GM13977 (cell line): ENCODE data around the gene TNN.
A peak's percentile ranks its signal among the peaks of the same experiment; 100 is the strongest.

Source experiments
- DNase-seq: peaks from one replicate; pipeline ENCODE4 v3.0.0; 2012; ENCODE audit warnings: low spot score
- in situ Hi-C: fragments of 300-500 bp; cut with MboI; formaldehyde crosslinking; loops from one replicate; pipeline ENCODE4 v1.12.0; 2022; ENCODE audit warnings: low sequenced_read_pairs, low pct_unique_long_range_greater_than_20kb, mixed read lengths, inconsistent platforms; ENCODE audit not compliant: unreplicated experiment
- TF ChIP-seq, protein P1 (sequence below): IDR thresholded peaks from 2 replicates; pipeline ENCODE4 v1.5.1; 2012; ENCODE audit warnings: mild to moderate bottlenecking, control low read depth; ENCODE audit not compliant: insufficient read depth; ENCODE audit errors: extremely low read depth, missing control alignments

The TNN gene

DNA sequence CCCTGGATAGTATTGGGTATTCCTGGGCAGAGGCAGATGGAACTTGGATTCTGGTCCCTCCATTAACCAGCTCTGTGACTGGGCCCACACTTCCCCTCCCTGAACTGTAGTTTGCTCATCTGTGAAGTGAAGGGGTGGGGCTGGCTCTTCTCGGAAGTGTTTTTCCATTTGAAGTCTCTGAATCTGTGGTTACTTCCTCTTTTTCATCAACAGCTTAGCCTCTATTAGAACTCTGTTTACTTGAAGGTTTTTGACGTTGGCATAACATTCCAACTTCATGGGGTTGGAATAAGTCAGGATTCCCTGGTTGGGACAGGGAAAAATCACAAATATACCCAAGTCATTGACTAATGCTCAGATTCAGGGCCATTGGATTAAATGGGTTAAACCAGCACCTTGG, 121.3 kb downstream of the TNN start:
- peak; percentile 62 for DNase-seq
- TF ChIP-seq, protein P1, sequence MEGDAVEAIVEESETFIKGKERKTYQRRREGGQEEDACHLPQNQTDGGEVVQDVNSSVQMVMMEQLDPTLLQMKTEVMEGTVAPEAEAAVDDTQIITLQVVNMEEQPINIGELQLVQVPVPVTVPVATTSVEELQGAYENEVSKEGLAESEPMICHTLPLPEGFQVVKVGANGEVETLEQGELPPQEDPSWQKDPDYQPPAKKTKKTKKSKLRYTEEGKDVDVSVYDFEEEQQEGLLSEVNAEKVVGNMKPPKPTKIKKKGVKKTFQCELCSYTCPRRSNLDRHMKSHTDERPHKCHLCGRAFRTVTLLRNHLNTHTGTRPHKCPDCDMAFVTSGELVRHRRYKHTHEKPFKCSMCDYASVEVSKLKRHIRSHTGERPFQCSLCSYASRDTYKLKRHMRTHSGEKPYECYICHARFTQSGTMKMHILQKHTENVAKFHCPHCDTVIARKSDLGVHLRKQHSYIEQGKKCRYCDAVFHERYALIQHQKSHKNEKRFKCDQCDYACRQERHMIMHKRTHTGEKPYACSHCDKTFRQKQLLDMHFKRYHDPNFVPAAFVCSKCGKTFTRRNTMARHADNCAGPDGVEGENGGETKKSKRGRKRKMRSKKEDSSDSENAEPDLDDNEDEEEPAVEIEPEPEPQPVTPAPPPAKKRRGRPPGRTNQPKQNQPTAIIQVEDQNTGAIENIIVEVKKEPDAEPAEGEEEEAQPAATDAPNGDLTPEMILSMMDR = no peak
- in situ Hi-C loops = no loop called here

DNA sequence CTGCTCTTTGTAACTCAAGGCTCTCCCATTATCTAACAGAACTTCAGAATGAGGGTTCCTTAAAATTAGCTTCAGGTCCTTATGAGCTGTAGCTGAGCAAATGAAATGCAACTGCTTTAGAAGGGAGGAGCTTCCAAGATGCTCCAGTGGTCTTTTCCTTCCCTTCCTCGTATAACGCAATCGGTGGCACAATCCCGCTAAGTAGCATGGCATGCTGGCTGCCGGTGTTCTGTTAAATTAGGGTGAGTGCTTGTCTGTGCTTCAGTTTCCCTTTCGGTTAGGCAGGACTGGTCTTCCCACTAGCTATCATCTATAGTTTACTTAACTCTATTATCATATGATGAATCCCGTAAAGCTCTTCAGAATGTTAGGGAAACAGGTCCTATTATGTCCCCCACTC, 124.0 kb downstream of the TNN start:
- in situ Hi-C loops = no loop called here
- DNase-seq = peak; percentile 64
- TF ChIP-seq, protein P1 = no peak

- DNase-seq = peak; percentile 47
- TF ChIP-seq, protein P1 = no peak
- in situ Hi-C loops = no loop called here
These were observed 124.5 kb downstream of the TNN start for GRCh38 chr1:175192111-175192629.

DNA sequence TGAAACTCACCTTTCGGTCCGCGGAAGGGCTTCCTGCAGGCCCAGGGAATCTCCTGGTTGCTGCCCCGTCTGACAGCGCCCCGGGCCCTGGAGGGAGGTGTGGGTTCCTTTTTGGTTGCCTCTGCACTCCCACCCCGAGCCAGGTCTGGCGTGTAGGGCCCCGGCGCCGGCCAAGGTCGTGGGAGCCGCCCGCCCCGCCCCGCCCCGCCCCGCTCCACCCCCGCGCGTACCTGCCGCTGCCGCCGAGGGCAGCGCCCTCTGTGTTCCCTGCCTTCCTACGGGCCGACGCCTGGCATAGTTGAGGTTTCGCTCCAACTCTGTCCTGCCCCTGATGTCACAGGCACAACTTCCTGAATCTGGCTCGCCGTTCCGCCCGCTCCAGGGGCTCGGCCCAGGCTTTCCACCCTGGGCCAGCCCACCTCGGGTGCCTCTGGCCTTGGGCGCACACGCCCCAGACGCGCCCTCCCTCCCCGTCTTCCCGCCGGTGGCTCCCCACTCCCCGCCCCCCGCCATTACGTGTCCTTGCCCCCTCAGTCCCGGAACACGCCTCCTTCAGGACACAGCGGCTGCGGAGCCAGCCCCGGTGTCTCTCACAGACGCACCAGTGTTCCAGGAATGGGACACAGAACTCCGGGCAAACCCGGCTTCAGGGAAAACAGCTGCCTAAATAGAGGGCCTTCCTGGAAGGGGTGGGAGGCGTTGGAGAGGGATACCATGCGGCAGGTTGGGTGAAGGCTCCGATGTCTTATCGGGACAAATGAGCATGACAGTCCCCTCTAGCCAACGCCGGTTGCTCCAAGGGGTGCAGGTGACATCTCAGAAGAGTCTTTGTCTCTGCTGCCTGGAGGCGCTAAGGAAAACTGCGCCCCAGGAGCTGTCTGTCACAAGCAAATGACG, 125.2 kb downstream of the TNN start, which contains the start of gene KIAA0040:
Gene KIAA0040, minus strand, starts transcription at position 147 of the 897 bp plus-strand sequence. CDS start 31,763 bp downstream, outside the sequence.
- TF ChIP-seq, protein P1 = peak; percentile 27
- peak; percentile 71 for DNase-seq
- in situ Hi-C loops = no loop called here

GRCh38 chr1:175193527-175193910, 125.9 kb downstream of the TNN start:
- no peak for DNase-seq
- TF ChIP-seq, protein P1 = no peak
- in situ Hi-C loops = no loop called here

- in situ Hi-C loops = no loop called here
- TF ChIP-seq, protein P1 = no peak
- DNase-seq = peak; percentile 53
These were observed 127.6 kb downstream of the TNN start for GRCh38 chr1:175195281-175195680.
